AG20443 (cell line): ENCODE measurements around the gene GABPB2.
A peak's percentile ranks its signal among the peaks of the same experiment; 100 is the strongest.

ENCODE experiments used
- DNase-seq: peaks from one replicate; pipeline ENCODE4 v3.0.0; 2012; ENCODE audit warnings: low spot score, mixed read lengths

Gene GABPB2

DNA sequence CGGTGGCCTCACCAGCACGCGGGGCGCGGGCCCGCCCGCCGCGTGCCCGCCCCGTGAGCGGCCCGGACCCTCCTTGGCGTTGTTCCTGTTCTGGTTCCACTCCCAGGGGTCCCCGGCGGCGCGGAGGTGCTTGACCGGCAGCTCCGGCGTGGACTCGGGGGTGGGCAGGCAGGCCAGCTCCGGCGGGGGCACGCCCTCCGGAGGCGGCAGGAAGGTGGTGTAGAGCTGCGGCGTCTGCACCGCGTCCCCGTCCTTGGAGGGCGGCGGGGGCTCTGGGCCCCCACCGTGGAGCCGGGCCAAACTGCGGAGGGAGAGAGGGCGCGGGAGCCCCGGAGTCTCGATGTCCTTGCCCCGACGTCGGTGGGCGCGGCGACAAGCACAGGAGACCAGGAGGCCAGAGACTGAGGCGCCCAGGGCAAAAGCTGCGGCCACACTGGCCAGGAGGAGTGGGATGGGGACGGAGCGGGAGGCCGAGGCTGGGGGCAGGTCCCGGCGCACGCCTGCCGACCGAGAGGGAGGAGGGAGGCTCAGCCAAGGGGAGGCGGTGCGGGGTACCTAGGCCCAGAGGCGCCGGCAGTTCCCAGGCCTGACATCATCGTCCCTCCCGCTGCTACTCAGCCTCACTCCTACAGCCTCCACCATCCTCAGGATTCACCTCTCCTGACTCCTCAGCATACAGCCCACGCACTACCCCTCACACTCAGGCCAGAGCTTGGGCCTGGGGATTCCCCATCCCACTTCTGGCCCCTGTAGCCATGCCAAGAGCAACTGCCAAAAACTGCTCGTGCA lies 62.7 kb downstream of the GABPB2 start:
- DNase-seq: no peak

DNA sequence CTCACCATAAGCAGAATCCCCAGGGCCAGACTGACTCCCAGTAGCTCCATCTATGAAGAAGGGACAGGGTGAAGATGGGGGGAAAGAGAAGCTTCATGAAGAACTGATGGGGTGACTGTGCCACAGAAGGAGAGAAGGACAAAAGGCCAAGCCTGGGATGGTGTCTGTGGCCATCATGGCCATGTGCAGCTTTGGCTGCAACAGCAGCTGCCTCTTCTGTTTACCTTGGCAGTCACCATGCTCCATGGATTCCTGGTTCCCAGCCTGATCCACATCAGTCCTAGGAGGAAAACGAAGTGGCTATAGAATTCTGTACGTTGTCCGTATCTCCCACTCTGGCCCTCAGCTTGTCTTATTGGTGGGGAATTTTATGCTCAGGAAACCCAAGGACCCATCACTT lies 63.8 kb downstream of the GABPB2 start:
- no peak for DNase-seq

GRCh38 chr1:151134991-151135390 lies 64.4 kb downstream of the GABPB2 start:
- no peak for DNase-seq

DNA sequence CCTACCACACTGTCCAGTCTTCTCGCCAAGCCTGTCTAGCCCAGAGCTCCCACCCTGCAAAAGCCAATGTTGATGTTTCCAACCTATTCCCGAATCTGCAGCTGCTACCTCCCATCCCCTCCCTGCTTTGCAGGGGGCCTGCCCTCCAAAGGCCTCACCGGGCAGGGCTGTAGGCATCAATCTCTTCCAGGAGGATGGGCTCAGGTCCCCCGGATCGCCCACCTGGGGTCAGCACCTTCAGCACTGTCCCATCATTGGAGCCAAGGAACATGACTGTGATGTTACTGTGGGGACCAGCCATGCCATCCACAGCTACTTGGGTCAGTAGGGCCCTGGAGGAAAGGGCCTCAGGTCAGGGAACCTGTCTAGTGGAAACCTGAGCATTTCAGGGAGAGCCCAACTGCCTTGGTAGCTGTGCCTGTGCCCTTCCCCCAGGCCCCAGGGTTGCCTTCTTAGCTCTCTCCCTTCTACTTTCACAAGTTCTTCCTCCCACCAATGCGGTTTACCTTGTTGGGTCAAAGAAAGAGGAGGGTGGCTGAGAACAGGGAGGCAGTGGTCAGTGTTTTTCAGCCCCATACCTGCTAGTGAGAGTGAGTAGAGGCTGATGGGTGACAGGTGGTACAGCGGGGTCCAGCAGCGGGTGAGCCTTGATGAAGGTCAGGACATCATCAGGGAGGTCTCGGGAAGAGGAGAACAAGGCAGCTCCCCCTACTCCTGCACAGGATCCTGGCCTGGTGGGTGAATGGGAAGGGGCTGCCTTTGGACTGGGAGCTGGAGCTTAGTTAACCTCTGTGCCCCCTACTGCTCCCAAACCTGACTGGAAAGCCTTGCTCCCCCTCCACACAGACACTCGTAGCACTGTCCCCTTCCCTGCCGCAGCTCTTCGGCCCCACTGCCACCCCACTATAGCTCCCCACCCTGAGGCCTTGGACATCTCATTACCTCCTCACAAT lies 65.1 kb downstream of the GABPB2 start:
- DNase-seq: no peak

- no peak for DNase-seq
These were observed 67.2 kb downstream of the GABPB2 start for GRCh38 chr1:151137789-151138188.

GRCh38 chr1:151142411-151143056 lies 72.0 kb downstream of the GABPB2 start:
- DNase-seq: no peak

DNA sequence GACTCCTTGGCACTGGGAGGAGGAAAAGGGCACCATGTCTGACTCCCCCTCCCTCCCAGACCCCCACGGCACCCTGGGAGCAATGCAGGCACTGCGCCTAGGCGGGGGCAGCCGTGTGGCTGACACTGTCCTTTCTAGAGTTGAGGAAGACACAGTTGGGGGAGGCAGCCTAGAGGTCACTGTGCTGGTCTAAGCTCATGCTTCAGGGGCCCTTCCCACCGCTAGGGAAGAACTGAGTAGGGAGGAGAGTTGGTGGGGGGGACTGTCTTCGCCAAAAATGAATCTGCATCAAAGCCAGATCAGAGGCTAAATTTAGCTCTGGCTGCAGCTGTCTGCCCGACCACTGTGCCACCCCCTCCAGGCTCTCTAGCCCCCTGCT lies 72.5 kb downstream of the GABPB2 start:
- no peak for DNase-seq

GRCh38 chr1:151143986-151144385 lies 73.4 kb downstream of the GABPB2 start:
- no peak for DNase-seq

- no peak for DNase-seq
These were observed 74.1 kb downstream of the GABPB2 start for GRCh38 chr1:151144474-151145303.

DNA sequence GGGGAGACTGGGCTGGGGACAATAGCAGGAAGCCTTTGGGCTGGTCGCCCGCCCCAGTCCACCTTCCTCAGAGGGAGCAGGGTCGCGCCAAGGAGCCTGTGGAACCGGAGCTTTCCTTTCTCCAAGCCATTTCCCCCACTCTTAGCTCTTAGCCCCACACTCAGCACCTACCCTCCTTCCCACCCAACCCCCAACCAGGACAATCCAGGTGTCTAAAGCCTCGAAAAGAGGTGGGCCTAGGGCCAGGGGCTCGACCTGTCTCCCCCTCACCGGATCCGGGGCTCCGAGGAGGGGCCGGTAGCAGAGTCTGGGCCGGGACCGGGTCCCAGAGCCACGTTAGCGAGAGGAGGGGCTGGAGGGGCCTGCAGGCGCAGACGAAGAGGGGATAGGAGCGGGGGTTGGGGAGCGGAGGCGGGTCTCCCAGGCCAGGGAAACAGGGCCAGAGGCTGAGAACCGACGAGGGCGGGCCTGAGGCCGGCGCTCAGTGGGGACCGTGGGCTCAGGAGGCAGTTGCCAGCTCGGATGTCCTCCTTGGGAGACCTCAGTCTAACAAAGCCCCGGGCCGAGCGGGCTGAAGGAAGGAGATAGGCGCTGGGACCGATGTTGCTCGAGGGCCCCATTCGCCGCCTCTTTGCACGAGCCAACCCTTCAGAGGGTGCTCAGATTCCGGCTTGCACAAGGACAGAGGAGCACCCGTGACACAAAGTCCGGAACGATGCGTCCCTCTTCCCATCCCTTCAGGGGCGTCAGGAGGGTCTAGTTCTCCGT lies 74.9 kb downstream of the GABPB2 start:
- DNase-seq: peak; percentile 26

- DNase-seq: no peak
These were observed 75.5 kb downstream of the GABPB2 start for GRCh38 chr1:151146072-151146411.

DNA sequence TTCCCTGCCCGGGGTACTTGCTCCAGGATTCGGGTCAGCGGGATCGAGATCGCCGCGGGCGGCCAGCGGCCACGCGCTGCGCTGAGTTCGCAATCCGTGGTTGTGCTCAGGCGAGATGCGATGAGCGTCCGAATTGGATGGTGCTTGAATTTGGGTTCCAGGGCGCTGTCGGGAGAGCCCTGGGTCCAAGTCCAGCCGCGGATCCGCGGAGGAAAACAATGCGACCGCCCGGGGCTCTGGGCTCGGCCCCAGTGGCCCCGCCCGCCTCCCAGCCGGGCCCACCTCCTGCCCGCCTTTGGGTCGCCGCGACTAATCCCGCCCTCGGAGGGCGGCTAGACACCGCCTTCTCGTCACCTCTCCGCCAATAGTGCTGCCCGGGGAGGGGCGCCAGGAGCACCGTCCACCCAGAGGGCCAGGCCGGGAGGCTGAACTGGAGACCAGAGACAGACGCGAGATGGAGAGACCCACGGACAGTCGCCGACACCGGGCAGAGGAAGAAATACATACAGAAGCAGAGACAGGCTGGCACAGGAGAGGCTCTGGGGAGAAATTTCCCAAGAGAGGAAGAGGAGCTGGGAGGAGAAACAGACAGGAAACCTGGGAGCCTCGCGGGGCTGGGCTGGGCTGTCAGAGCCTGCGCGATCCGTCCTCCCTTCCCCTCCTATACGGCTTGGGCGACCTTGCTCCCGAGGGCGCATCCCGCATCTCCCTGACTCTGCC lies 76.0 kb downstream of the GABPB2 start, which contains the start of gene SEMA6C:
Gene SEMA6C, minus strand, starts transcription at position 220 of the 720 bp plus-strand sequence. CDS start 4,010 bp downstream, outside the sequence.
- DNase-seq: peak; percentile 97

- no peak for DNase-seq
These were observed 76.6 kb downstream of the GABPB2 start for GRCh38 chr1:151147132-151147503.

DNA sequence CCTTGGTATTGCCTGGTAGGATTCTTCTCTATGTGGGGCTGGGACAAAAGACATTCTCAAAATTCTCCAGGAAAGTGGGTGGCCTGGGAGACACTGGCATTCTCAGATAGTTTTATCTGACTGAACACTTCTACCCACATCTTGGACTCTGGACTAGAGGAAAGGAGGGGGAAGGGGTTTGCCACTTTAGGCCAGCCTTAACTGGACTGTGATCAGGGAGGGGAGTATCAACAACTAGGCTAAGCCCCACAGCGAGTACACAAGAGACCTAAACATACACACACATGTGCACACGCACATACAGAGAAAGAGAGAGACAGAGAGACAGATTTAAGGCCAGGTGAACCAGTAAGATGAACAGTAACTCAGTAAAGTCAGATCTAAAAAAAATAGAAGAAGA lies 77.1 kb downstream of the GABPB2 start:
- DNase-seq: no peak

GRCh38 chr1:151156515-151156819 lies 85.9 kb downstream of the GABPB2 start, which contains the start of gene TNFAIP8L2:
Gene TNFAIP8L2, plus strand, starts transcription at chr1:151156649. Its CDS starts 2,049 bp downstream, at chr1:151158698.
- no peak for DNase-seq

- DNase-seq: no peak
These were observed 86.5 kb downstream of the GABPB2 start for GRCh38 chr1:151157067-151157531.

GRCh38 chr1:151158326-151158725 lies 87.8 kb downstream of the GABPB2 start:
- DNase-seq: no peak

DNA sequence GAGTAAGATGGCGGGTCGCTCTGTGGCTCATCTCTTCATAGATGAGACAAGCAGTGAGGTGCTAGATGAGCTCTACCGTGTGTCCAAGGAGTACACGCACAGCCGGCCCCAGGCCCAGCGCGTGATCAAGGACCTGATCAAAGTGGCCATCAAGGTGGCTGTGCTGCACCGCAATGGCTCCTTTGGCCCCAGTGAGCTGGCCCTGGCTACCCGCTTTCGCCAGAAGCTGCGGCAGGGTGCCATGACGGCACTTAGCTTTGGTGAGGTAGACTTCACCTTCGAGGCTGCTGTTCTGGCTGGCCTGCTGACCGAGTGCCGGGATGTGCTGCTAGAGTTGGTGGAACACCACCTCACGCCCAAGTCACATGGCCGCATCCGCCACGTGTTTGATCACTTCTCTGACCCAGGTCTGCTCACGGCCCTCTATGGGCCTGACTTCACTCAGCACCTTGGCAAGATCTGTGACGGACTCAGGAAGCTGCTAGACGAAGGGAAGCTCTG lies 88.2 kb downstream of the GABPB2 start:
- no peak for DNase-seq

- DNase-seq: no peak
These were observed 88.8 kb downstream of the GABPB2 start for GRCh38 chr1:151159373-151159772.

- peak; percentile 62 for DNase-seq
These were observed 94.2 kb downstream of the GABPB2 start for GRCh38 chr1:151164732-151165280.
